Hepatocyte (in vitro differentiated cells): ENCODE results near the gene OR7D2. TPM values are rescaled to one million over a fixed set of nuclear protein-coding genes. Genes with fewer than 3 reads are reported as not detected.

ENCODE experiments used
- DNase-seq: peaks from one replicate; pipeline ENCODE4 v3.0.0-alpha.2; 2016; ENCODE audit warnings: low spot score
- H2AFZ ChIP-seq: fragments of 200-600 bp; sonication (generic); 2 replicates; pipeline ENCODE4 v1.6.0; 2016; ENCODE audit warnings: antibody characterized with exemption, mild to moderate bottlenecking
- H3K27ac ChIP-seq: fragments of 200-600 bp; sonication (generic); 2 replicates; pipeline ENCODE4 v1.5.1; 2016; ENCODE audit warnings: mild to moderate bottlenecking
- H3K27me3 ChIP-seq: fragments of 200-600 bp; sonication (generic); 2 replicates; pipeline ENCODE4 v1.6.1; 2016
- H3K36me3 ChIP-seq: fragments of 200-600 bp; sonication (generic); replicated peaks from 2 replicates; pipeline ENCODE4 v1.5.1; 2016; ENCODE audit warnings: low read depth; ENCODE audit not compliant: insufficient read depth
- H3K4me1 ChIP-seq: fragments of 200-600 bp; sonication (generic); 2 replicates; pipeline ENCODE4 v1.5.1; 2016; ENCODE audit warnings: mild to moderate bottlenecking, moderate library complexity; ENCODE audit not compliant: insufficient read depth
- H3K4me2 ChIP-seq: fragments of 200-600 bp; sonication (generic); 2 replicates; pipeline ENCODE4 v1.6.0; 2016
- H3K4me3 ChIP-seq: fragments of 200-600 bp; sonication (generic); 2 replicates; pipeline ENCODE4 v1.5.1; 2016; ENCODE audit warnings: mild to moderate bottlenecking
- H3K79me2 ChIP-seq: fragments of 200-600 bp; sonication (generic); 2 replicates; pipeline ENCODE4 v1.6.0; 2017; ENCODE audit warnings: mild to moderate bottlenecking
- H3K9me2 ChIP-seq: fragments of 200-600 bp; sonication (generic); replicated peaks from 2 replicates; pipeline ENCODE4 v1.6.0; 2017; ENCODE audit warnings: mild to moderate bottlenecking; ENCODE audit not compliant: insufficient read depth
- H3K9me3 ChIP-seq: fragments of 200-600 bp; sonication (generic); 2 replicates; pipeline ENCODE4 v1.5.1; 2016; ENCODE audit warnings: low read depth, mild to moderate bottlenecking
- H4K20me1 ChIP-seq: fragments of 200-600 bp; sonication (generic); 2 replicates; pipeline ENCODE4 v1.6.0; 2016; ENCODE audit warnings: mild to moderate bottlenecking; ENCODE audit not compliant: insufficient read depth, poor library complexity, severe bottlenecking
- CTCF ChIP-seq: fragments of 200-600 bp; sonication (generic); IDR thresholded peaks from 2 replicates; pipeline ENCODE4 v1.5.1; 2016; ENCODE audit warnings: antibody characterized with exemption, mild to moderate bottlenecking; ENCODE audit not compliant: poor library complexity
- EZH2 ChIP-seq: fragments of 200-600 bp; sonication (generic); IDR thresholded peaks from 2 replicates; pipeline ENCODE4 v1.6.1; 2016; ENCODE audit warnings: antibody characterized with exemption, mild to moderate bottlenecking, borderline replicate concordance
- EZH2phosphoT487 ChIP-seq: fragments of 200-600 bp; sonication (generic); IDR thresholded peaks from one replicate; pipeline ENCODE4 v1.6.1; 2018; ENCODE audit warnings: antibody characterized with exemption, mild to moderate bottlenecking, low read depth, moderate library complexity; ENCODE audit not compliant: unreplicated experiment, severe bottlenecking
- WGBS: methylation state at CpG from one replicate; pipeline ENCODE4 v1.1.6; 2016; ENCODE audit warnings: low lambda C conversion rate; ENCODE audit errors: missing lambda C conversion rate; 5-methylcytosine and 5-hydroxymethylcytosine counted together
- polyA plus RNA-seq: library from polyadenylated mRNA; unstranded; fragments of >200 nt; fragmentation: Nextera tagmentation; extraction: Ambion mirVana; gene quantifications from 2 replicates; pipeline ENCODE4 v1.2.1, GENCODE V29; 2016
- total RNA-seq: library from RNA; depleted of rRNA; stranded (reverse); fragments of >200 nt; gene quantifications from 2 replicates; pipeline ENCODE4 v1.2.3, GENCODE V29; 2014

OR7D2 gene
- total and polyA plus RNA-seq, 2 experiments from 2014 or later: 0.34 to 0.57 TPM

- 97% methylated on average over 13 of the region's 13 CpGs for WGBS
- H3K4me2 ChIP-seq: no peak overlapping the region
- H3K27ac ChIP-seq: no peak overlapping the region
- H3K9me2 ChIP-seq: no peaks in the 10 kb centered on the region
- no peak overlapping the region for H2AFZ ChIP-seq
- no peaks in the 10 kb centered on the region for H4K20me1 ChIP-seq
- peaks cover 18% of the 10 kb centered on the region for H3K79me2 ChIP-seq
- no peak overlapping the region for H3K4me3 ChIP-seq
- H3K27me3 ChIP-seq: no peaks in the 10 kb centered on the region
- H3K9me3 ChIP-seq: peaks cover 29% of the 10 kb centered on the region
- peaks cover 23% of the 10 kb centered on the region for H3K36me3 ChIP-seq
- no peak for DNase-seq
- TF ChIP-seq EZH2: no peak
- TF ChIP-seq CTCF: no peak
- TF ChIP-seq EZH2phosphoT487: no peak
- no peaks in the 10 kb centered on the region for H3K4me1 ChIP-seq
These were observed 18.9 kb upstream of the OR7D2 start for GRCh38 chr19:9159891-9160290.

- Histone ChIP-seq H4K20me1 (no peaks in the 10 kb centered on the region), H3K4me3 (no peak overlapping the region), H3K36me3 (peaks cover 23% of the 10 kb centered on the region), H3K79me2 (peaks cover 4% of the 10 kb centered on the region), H3K27me3 (no peaks in the 10 kb centered on the region), H3K9me2 (no peaks in the 10 kb centered on the region), H3K4me1 (no peaks in the 10 kb centered on the region), H3K9me3 (peaks cover 28% of the 10 kb centered on the region), H2AFZ (no peak overlapping the region), H3K27ac (no peak overlapping the region), H3K4me2 (no peak overlapping the region)
- WGBS: over 99% methylated on average over 12 of the region's 12 CpGs
- no peak for DNase-seq
- no peak for TF ChIP-seq CTCF
- no peak for TF ChIP-seq EZH2phosphoT487
- no peak for TF ChIP-seq EZH2
These were observed 17.4 kb upstream of the OR7D2 start for GRCh38 chr19:9161427-9161826.

GRCh38 chr19:9165261-9165660, 13.5 kb upstream of the OR7D2 start:
- H3K27ac ChIP-seq: no peak overlapping the region
- peaks cover 11% of the 10 kb centered on the region for H3K36me3 ChIP-seq
- H3K79me2 ChIP-seq: no peaks in the 10 kb centered on the region
- no peaks in the 10 kb centered on the region for H3K4me1 ChIP-seq
- TF ChIP-seq EZH2phosphoT487 (no peak), CTCF (no peak), EZH2 (no peak)
- H3K27me3 ChIP-seq: no peaks in the 10 kb centered on the region
- H3K9me2 ChIP-seq: no peaks in the 10 kb centered on the region
- peaks cover 22% of the 10 kb centered on the region for H3K9me3 ChIP-seq
- WGBS: 98% methylated on average over 3 of the region's 3 CpGs
- no peak overlapping the region for H3K4me3 ChIP-seq
- H3K4me2 ChIP-seq: no peak overlapping the region
- no peaks in the 10 kb centered on the region for H4K20me1 ChIP-seq
- no peak overlapping the region for H2AFZ ChIP-seq
- DNase-seq: no peak

GRCh38 chr19:9166846-9167245, 11.9 kb upstream of the OR7D2 start:
- Histone ChIP-seq H3K4me3 (no peak overlapping the region), H3K4me1 (no peaks in the 10 kb centered on the region), H3K79me2 (no peaks in the 10 kb centered on the region), H3K27me3 (no peaks in the 10 kb centered on the region), H3K36me3 (no peaks in the 10 kb centered on the region), H4K20me1 (no peaks in the 10 kb centered on the region), H3K9me2 (no peaks in the 10 kb centered on the region), H3K27ac (no peak overlapping the region), H3K9me3 (peaks cover 10% of the 10 kb centered on the region), H3K4me2 (no peak overlapping the region), H2AFZ (no peak overlapping the region)
- 98% methylated on average over 4 of the region's 4 CpGs for WGBS
- no peak for DNase-seq
- TF ChIP-seq EZH2phosphoT487 (no peak), CTCF (no peak), EZH2 (no peak)
